Measurements from ENCODE around the gene GALNTL6.
"Not testable (repeated sequence)": the region's sequence is repeated elsewhere in the genome, so short reads cannot be mapped to it uniquely, and the experiment has no call there.

GALNTL6 gene

GRCh38 chr4:172998527-172999469 is 1185.6 kb downstream of the GALNTL6 start:
- DNase-seq = no peak

GRCh38 chr4:173001571-173001970 is 1188.4 kb downstream of the GALNTL6 start:
- DNase-seq = no peak

GRCh38 chr4:173002830-173003561 is 1189.8 kb downstream of the GALNTL6 start:
- no peak for DNase-seq

- DNase-seq = no peak
Measured at GRCh38 chr4:173005912-173006633, 1192.9 kb downstream of the GALNTL6 start.

GRCh38 chr4:173008436-173008835 is 1195.2 kb downstream of the GALNTL6 start:
- no peak for DNase-seq

GRCh38 chr4:173009129-173009823 is 1196.1 kb downstream of the GALNTL6 start:
- no peak for DNase-seq

GRCh38 chr4:173012608-173013007 is 1199.4 kb downstream of the GALNTL6 start:
- DNase-seq = no peak

- DNase-seq = peak; percentile 31
Measured at GRCh38 chr4:173013232-173013930, 1200.2 kb downstream of the GALNTL6 start.

GRCh38 chr4:173014113-173014558 is 1200.9 kb downstream of the GALNTL6 start:
- DNase-seq = no peak

- DNase-seq = no peak
Measured at GRCh38 chr4:173014836-173015235, 1201.6 kb downstream of the GALNTL6 start.

GRCh38 chr4:173017802-173018201 is 1204.6 kb downstream of the GALNTL6 start:
- no peak for DNase-seq

GRCh38 chr4:173018446-173018845 is 1205.2 kb downstream of the GALNTL6 start:
- no peak for DNase-seq

- no peak for DNase-seq
Measured at GRCh38 chr4:173019664-173020063, 1206.5 kb downstream of the GALNTL6 start.

GRCh38 chr4:173021746-173022573 is 1208.8 kb downstream of the GALNTL6 start:
- not testable (repeated sequence) for DNase-seq

- DNase-seq = no peak
Measured at GRCh38 chr4:173024203-173024602, 1211.0 kb downstream of the GALNTL6 start.

- DNase-seq = peak; percentile 29
Measured at GRCh38 chr4:173025131-173025530, 1211.9 kb downstream of the GALNTL6 start.

GRCh38 chr4:173037242-173037641 is 1224.0 kb downstream of the GALNTL6 start:
- DNase-seq = no peak

GRCh38 chr4:173038192-173038896 is 1225.1 kb downstream of the GALNTL6 start:
- DNase-seq = no peak

- no peak for DNase-seq
Measured at GRCh38 chr4:173039617-173040577, 1226.7 kb downstream of the GALNTL6 start.

Data from central memory CD4-positive, alpha-beta T cell (primary cell).